WTC11 (cell line): ENCODE results near the gene CTNNAL1. TPM values are rescaled to one million over a fixed set of nuclear protein-coding genes. Genes with fewer than 3 reads are reported as not detected.
A peak's percentile ranks its signal among the peaks of the same experiment; 100 is the strongest.
"Not testable (repeated sequence)": the region's sequence is repeated elsewhere in the genome, so short reads cannot be mapped to it uniquely, and the experiment has no call there.

Experiments
- ATAC-seq: fragments of 200-7000 bp; cut with Tn5 transposase; 2 replicates; pipeline ENCODE4 v1.10.0; 2021; ENCODE audit warnings: mild to moderate bottlenecking, moderate library complexity
- CTCF ChIA-PET: fragments of 300-600 bp; sonication (Branson Sonifier 250); formaldehyde crosslinking; loops from one replicate; lab custom pipeline; 2021; ENCODE audit warnings: antibody characterized with exemption; lab: Charles Lee
- POLR2A ChIA-PET: fragments of 350-600 bp; sonication (Branson Sonifier 250); formaldehyde crosslinking; loops from one replicate; lab custom pipeline; 2021; ENCODE audit warnings: antibody characterized with exemption; lab: Charles Lee
- DNase-seq: peaks from one replicate; pipeline ENCODE4 v3.0.0; 2021; ENCODE audit warnings: low spot score
- H3K27ac Mint-ChIP-seq: 2 replicates; pipeline ENCODE4 v1.8.0; 2021; ENCODE audit warnings: mixed read lengths
- H3K27me3 Mint-ChIP-seq: 2 replicates; pipeline ENCODE4 v1.8.0; 2021; ENCODE audit warnings: low read depth, mild to moderate bottlenecking, moderate library complexity, mixed read lengths
- H3K36me3 Mint-ChIP-seq: 2 replicates; pipeline ENCODE4 v1.8.0; 2021; ENCODE audit warnings: mixed read lengths
- H3K4me1 Mint-ChIP-seq: 2 replicates; pipeline ENCODE4 v1.8.0; 2022; ENCODE audit warnings: mixed read lengths
- H3K4me3 Mint-ChIP-seq: 2 replicates; pipeline ENCODE4 v1.8.0; 2021; ENCODE audit warnings: mild to moderate bottlenecking, moderate library complexity, mixed read lengths
- H3K9me3 Mint-ChIP-seq: 2 replicates; pipeline ENCODE4 v1.8.0; 2021; ENCODE audit warnings: mixed read lengths
- ATF1 ChIP-seq: sonication (generic); formaldehyde crosslinking; IDR thresholded peaks from 2 replicates; pipeline ENCODE4 v1.8.1; 2023; ENCODE audit warnings: mild to moderate bottlenecking, moderate library complexity, missing genetic modification reagents
- ATF3 ChIP-seq: sonication (generic); formaldehyde crosslinking; conservative IDR thresholded peaks from 2 replicates; pipeline ENCODE4 v1.8.1; 2022; ENCODE audit warnings: mild to moderate bottlenecking, missing genetic modification reagents
- CREM ChIP-seq: sonication (generic); formaldehyde crosslinking; IDR thresholded peaks from 2 replicates; pipeline ENCODE4 v1.8.1; 2022; ENCODE audit warnings: mild to moderate bottlenecking, missing genetic modification reagents, moderate library complexity
- FOXP1 ChIP-seq: sonication (generic); formaldehyde crosslinking; IDR thresholded peaks from 2 replicates; pipeline ENCODE4 v1.8.0; 2022; ENCODE audit warnings: missing genetic modification reagents, mild to moderate bottlenecking, moderate library complexity, borderline replicate concordance
- GTF2I ChIP-seq: fragments of 250-450 bp; sonication (Bioruptor Pico); conservative IDR thresholded peaks from 2 replicates; pipeline ENCODE4 v1.4.0; 2021; ENCODE audit warnings: mild to moderate bottlenecking
- HMGXB4 ChIP-seq: sonication (generic); formaldehyde crosslinking; IDR thresholded peaks from 2 replicates; pipeline ENCODE4 v1.8.1; 2023; ENCODE audit warnings: mild to moderate bottlenecking, moderate library complexity, missing genetic modification reagents
- JUN ChIP-seq: sonication (generic); formaldehyde crosslinking; IDR thresholded peaks from 2 replicates; pipeline ENCODE4 v1.8.0; 2023; ENCODE audit warnings: mild to moderate bottlenecking, missing genetic modification reagents
- MYBL2 ChIP-seq: sonication (generic); formaldehyde crosslinking; IDR thresholded peaks from 2 replicates; pipeline ENCODE4 v1.8.1; 2023; ENCODE audit warnings: mild to moderate bottlenecking, moderate library complexity, missing genetic modification reagents
- NFE2L1 ChIP-seq: sonication (generic); formaldehyde crosslinking; IDR thresholded peaks from 2 replicates; pipeline ENCODE4 v1.8.1; 2023; ENCODE audit warnings: missing genetic modification reagents
- NR2C2 ChIP-seq: sonication (generic); formaldehyde crosslinking; IDR thresholded peaks from 2 replicates; pipeline ENCODE4 v1.8.0; 2022; ENCODE audit warnings: mild to moderate bottlenecking, missing genetic modification reagents
- PRDM15 ChIP-seq: sonication (generic); formaldehyde crosslinking; IDR thresholded peaks from 2 replicates; pipeline ENCODE4 v1.8.0; 2022; ENCODE audit warnings: missing genetic modification reagents
- STAT6 ChIP-seq: sonication (generic); formaldehyde crosslinking; conservative IDR thresholded peaks from 2 replicates; pipeline ENCODE4 v1.8.1; 2023; ENCODE audit warnings: mild to moderate bottlenecking, low read depth, missing genetic modification reagents, moderate library complexity
- ZNF121 ChIP-seq: sonication (generic); formaldehyde crosslinking; IDR thresholded peaks from 2 replicates; pipeline ENCODE4 v1.8.0; 2023; ENCODE audit warnings: missing genetic modification reagents
- ZNF232 ChIP-seq: sonication (generic); formaldehyde crosslinking; IDR thresholded peaks from 2 replicates; pipeline ENCODE4 v1.8.0; 2022; ENCODE audit warnings: mild to moderate bottlenecking, missing genetic modification reagents
- total RNA-seq: library from RNA; stranded (reverse); gene quantifications from 3 replicates; pipeline ENCODE4 v1.2.3, GENCODE V29; 2021

CTNNAL1 gene
- total RNA-seq, 1 experiment from 2014 or later = 53.1 TPM

GRCh38 chr9:109012876-109013678, at the start of gene CTNNAL1 (continued):
- TF ChIP-seq STAT6 (CRISPR knock-in tag) (no peak), NFE2L1 (no peak), GTF2I (CRISPR knock-in tag) (no peak), HMGXB4 (CRISPR knock-in tag) (peak; percentile 89), PRDM15 (CRISPR knock-in tag) (peak; percentile 31; the same call in 1 of the 2 replicates)
- TF ChIP-seq, all 79 proteins: peak for 12

- DNase-seq = no peak
- Mint-ChIP-seq H3K4me3 (no peak overlapping the region), H3K4me1 (no peaks in the 10 kb centered on the region), H3K27me3 (no peaks in the 10 kb centered on the region), H3K9me3 (no peaks in the 10 kb centered on the region), H3K27ac (no peak overlapping the region), H3K36me3 (peaks cover 52% of the 10 kb centered on the region)
- ATAC-seq = no peak
- TF ChIP-seq FOXP1 (CRISPR knock-in tag) (no peak), CREM (CRISPR knock-in tag) (no peak), NR2C2 (CRISPR knock-in tag) (no peak), ATF3 (no peak), ZNF121 (peak; percentile 76)
- ChIA-PET POLR2A (no interaction called here), CTCF (no interaction called here)
These were observed 49.2 kb upstream of the CTNNAL1 start for GRCh38 chr9:109062543-109062942.

- ATAC-seq = no peak
- no peaks in the 10 kb centered on the region for H3K27me3 Mint-ChIP-seq
- H3K27ac Mint-ChIP-seq = no peak overlapping the region
- peaks cover 4% of the 10 kb centered on the region for H3K4me1 Mint-ChIP-seq
- TF ChIP-seq MYBL2 (CRISPR knock-in tag) (no peak), ATF1 (CRISPR knock-in tag) (no peak), JUN (no peak), FOXP1 (CRISPR knock-in tag) (no peak), ZNF232 (CRISPR knock-in tag) (no peak)
- no peaks in the 10 kb centered on the region for H3K9me3 Mint-ChIP-seq
- H3K36me3 Mint-ChIP-seq = peaks cover 60% of the 10 kb centered on the region
- no peak overlapping the region for H3K4me3 Mint-ChIP-seq
- CTCF ChIA-PET = no interaction called here
- DNase-seq = no peak
- POLR2A ChIA-PET = no interaction called here
These were observed 46.9 kb upstream of the CTNNAL1 start for GRCh38 chr9:109060191-109060590.

- ATAC-seq, H3K9me3 Mint-ChIP-seq, H3K27me3 Mint-ChIP-seq, DNase-seq, H3K4me3 Mint-ChIP-seq, CTCF ChIA-PET, POLR2A ChIA-PET: not testable (repeated sequence)
- Mint-ChIP-seq H3K4me1 (peaks cover 23% of the 10 kb centered on the region), H3K36me3 (peaks cover 74% of the 10 kb centered on the region), H3K27ac (peak overlapping the region; percentile 54)
These were observed 39.8 kb upstream of the CTNNAL1 start for GRCh38 chr9:109053121-109053520.
